Measurements from ENCODE around the gene KCTD5.
"Not testable (repeated sequence)": the region's sequence is repeated elsewhere in the genome, so short reads cannot be mapped to it uniquely, and the experiment has no call there.

The KCTD5 gene

GRCh38 chr16:2682209-2683021, at the start of gene KCTD5:
KCTD5 (plus strand) TSS chr16:2682523; CDS start chr16:2682549, 26 bp downstream.
- peak; percentile 93 to 97 for DNase-seq (ENCODE audit: low read depth in 1 of 2, low spot score in 1 of 2)
- TF ChIP-seq JUND (IDR thresholded peaks at IDR 0.05; ENCODE audit: low read depth) = no peak
- in situ Hi-C loops (cut with HindIII; ENCODE audit: low pct_unique_long_range_greater_than_20kb, low sequenced_read_pairs) = no loop called here

DNA sequence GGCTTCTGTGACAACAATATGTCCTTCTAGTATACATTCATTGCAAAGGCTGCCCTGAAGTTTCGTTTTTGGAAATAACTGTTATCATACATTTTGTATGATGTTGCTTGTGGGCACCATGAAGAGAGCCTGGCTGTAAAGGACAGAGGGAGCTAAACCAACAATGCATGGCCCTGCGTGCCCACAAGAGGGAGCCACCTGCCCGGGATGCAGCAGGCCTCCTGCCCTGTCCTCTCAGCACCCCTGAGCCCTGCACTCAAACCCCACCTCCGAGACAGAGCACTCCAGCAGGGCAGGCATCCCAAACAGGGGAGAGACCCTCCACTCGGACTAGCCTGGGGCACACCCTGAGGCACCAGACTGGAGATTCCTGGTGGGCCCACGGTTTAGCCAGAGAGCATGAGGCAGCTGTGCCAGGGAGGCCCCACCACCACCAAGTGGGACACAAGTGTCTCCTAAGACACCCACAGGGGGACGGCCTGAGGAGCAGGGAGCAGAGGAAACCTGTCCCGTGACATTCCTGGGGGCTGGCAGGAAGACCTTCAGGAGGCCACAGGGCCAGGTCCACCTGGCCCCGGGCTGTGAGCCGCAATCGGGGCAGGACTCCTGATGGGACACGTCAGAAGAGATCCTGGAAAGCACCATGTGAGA, 43.1 kb upstream of the KCTD5 start:
- in situ Hi-C loops (cut with HindIII; ENCODE audit: low pct_unique_long_range_greater_than_20kb, low sequenced_read_pairs); DNase-seq (ENCODE audit: low read depth in 1 of 2, low spot score in 1 of 2): not testable (repeated sequence)

- in situ Hi-C loops (cut with HindIII; ENCODE audit: low pct_unique_long_range_greater_than_20kb, low sequenced_read_pairs); DNase-seq (ENCODE audit: low read depth in 1 of 2, low spot score in 1 of 2): not testable (repeated sequence)
Observed at GRCh38 chr16:2639722-2640072, 42.6 kb upstream of the KCTD5 start.

DNA sequence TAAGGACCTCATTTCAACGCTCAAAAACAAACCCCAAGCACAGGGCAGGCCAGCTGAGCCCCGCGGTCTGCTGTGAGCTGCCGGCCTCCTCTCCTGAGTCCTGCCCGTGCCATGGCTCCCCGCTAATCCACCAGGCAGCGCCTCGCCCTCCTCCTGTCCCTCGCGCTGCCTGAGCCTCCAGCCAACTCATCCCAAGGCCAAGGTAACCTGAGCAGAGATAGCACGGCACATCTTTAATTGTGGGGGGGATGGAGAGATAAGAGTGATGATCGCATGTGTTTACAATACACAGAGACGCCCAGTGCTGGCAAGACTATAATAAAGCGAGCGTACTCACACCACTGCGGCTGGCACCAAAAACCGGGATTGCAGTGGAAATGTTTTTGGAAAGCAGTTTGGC, 39.8 kb upstream of the KCTD5 start:
- DNase-seq (ENCODE audit: low read depth in 1 of 2, low spot score in 1 of 2); in situ Hi-C loops (cut with HindIII; ENCODE audit: low pct_unique_long_range_greater_than_20kb, low sequenced_read_pairs): not testable (repeated sequence)

- in situ Hi-C loops (cut with HindIII; ENCODE audit: low pct_unique_long_range_greater_than_20kb, low sequenced_read_pairs); DNase-seq (ENCODE audit: low read depth in 1 of 2, low spot score in 1 of 2): not testable (repeated sequence)
Observed at GRCh38 chr16:2644754-2645453, 37.4 kb upstream of the KCTD5 start.

DNA sequence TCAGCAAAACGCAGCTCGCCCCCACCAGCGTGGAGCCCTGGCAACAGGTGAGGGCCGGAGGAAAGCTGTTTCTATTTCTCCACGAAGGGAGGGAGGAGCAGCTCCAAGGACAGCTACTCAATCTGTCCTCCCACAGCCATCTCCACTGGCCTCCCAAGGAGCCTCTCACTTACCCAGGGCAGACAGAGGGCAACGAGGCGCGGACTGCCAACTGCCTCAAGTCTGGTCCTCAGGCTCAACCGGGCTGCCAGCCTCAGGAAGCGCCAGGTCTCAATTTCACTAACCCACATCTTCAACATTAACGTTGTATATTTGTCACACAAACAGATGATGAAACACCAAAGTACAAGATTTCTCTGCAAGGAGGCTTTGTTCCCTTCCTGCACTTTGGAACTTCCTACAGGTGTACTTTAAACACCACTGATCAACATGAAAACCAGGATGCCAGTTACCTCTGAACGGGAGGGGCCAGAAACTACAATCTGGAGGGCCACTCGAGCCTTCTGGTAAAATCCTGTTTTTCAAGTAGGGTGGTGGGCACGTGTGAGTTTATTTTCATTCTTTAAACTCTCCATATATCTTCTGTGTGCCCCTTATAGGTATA, 31.0 kb upstream of the KCTD5 start:
- DNase-seq (ENCODE audit: low read depth in 1 of 2, low spot score in 1 of 2); in situ Hi-C loops (cut with HindIII; ENCODE audit: low pct_unique_long_range_greater_than_20kb, low sequenced_read_pairs): not testable (repeated sequence)

DNA sequence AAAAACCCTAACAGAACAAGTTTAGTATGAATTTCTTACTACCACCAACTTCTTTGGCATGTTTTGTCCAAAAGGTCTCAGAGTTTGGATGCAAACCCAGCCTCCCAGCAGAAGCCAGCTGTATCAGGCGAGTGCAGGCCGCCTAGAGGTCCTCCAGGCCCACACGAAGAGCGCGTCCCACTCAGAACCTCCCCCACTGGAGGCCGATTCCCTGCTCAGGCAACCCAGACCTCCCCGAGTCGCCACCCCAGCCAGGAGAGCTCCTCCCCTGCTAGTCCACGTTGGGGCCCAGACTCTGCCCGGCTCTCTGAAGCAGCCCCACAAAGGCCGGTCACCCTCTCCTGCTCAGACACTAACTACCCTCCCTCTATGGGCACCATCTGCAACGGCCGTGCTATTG, 28.4 kb upstream of the KCTD5 start:
- DNase-seq (ENCODE audit: low read depth in 1 of 2, low spot score in 1 of 2); in situ Hi-C loops (cut with HindIII; ENCODE audit: low pct_unique_long_range_greater_than_20kb, low sequenced_read_pairs): not testable (repeated sequence)

DNA sequence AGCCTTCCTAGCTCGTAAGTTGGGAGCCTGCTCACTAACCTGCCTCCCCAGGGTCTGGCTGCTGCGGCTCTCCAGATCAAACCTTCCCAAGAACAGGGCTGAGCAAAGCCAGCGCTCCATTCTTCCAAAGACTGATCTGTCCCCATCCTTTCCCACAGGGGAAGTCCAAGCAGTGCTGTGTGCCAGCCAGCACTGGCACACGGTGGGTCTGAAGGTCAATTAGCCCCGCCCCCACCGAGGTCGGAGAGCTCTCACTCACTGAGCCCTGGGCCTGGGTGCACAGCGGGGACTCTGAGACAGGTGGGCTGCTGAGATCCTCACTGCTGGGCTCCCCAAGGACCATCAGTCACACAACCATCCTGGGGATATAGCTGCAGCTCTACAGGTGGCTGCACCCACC, 27.4 kb upstream of the KCTD5 start:
- in situ Hi-C loops (cut with HindIII; ENCODE audit: low pct_unique_long_range_greater_than_20kb, low sequenced_read_pairs) = not testable (repeated sequence)

GRCh38 chr16:2656985-2657384, 25.3 kb upstream of the KCTD5 start:
- no peak for TF ChIP-seq JUND (IDR thresholded peaks at IDR 0.05; ENCODE audit: low read depth)
- in situ Hi-C loops (cut with HindIII; ENCODE audit: low pct_unique_long_range_greater_than_20kb, low sequenced_read_pairs) = no loop called here
- no peak for DNase-seq (ENCODE audit: low read depth in 1 of 2, low spot score in 1 of 2)

More for the DNA sequence above, 27.4 kb upstream of the KCTD5 start:
- DNase-seq (ENCODE audit: low read depth in 1 of 2, low spot score in 1 of 2) = not testable (repeated sequence)

DNA sequence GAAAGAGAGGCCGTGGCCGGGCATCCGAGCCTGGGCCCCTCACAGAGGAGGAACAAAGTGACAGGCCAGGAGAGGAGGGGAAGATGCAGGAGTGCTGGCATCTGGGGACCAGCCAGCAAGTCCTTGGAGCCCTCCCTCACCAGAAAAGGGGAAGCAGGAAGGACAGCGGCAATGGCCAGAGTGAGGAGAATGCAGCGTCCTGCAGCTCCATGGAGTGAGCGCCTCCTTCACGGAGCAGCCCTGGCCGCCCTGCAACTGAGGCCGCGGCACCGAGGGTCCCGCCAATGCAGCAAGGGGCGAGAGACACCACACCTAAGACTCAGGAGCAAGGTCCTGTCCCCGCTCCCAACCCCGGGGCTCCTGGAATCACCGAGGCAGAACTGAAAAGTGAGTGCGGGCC, 24.5 kb upstream of the KCTD5 start:
- DNase-seq (ENCODE audit: low read depth in 1 of 2, low spot score in 1 of 2); in situ Hi-C loops (cut with HindIII; ENCODE audit: low pct_unique_long_range_greater_than_20kb, low sequenced_read_pairs): not testable (repeated sequence)

DNA sequence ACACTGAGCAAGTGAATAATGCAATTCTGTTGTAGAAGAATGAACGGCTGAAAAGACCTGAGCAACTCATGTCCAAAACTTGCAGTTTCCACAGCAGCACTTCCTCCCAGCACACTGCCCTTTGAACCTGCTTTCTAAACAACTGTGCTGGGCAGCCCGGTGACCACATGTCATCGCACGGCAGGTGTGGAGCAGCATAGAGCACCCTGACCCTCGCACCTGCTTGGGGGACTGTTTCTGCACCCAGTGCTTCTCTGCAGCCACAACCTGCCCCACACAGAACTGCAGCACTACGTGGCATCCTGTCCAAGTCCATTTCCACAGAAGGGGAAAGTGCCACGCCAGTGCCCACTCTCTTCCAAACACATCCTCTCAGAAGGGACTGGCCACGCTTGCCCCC, 22.8 kb upstream of the KCTD5 start:
- in situ Hi-C loops (cut with HindIII; ENCODE audit: low pct_unique_long_range_greater_than_20kb, low sequenced_read_pairs); DNase-seq (ENCODE audit: low read depth in 1 of 2, low spot score in 1 of 2): not testable (repeated sequence)

DNA sequence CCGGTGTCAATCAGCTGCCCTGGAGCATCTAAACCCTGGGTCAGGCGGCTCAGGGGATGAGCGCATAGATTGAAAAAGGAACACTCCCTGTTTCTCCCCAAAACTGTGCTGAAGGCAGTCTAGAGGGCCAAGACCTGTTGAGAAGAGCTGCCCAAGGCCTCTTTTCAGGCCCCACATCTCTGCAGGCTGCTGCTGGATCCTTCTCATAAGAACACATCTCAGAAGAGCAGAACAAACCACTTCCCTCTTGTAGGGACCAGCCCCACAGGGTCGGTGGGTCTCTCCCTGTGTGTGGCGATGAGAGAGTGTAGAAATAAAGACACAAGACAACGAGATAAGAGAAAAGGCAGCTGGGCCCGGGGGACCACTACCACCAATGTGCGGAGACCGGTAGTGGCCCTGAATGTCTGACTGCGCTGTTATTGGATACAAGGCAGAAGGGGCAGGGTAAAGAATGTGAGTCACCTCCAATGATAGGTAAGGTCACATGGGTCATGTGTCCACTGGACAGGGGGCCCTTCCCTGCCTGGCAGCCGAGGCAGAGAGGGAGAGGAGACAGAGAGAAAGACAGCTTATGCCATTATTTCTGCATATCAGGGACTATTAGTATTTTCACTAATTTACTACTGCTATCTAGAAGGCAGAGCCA, 22.2 kb upstream of the KCTD5 start:
- in situ Hi-C loops (cut with HindIII; ENCODE audit: low pct_unique_long_range_greater_than_20kb, low sequenced_read_pairs); DNase-seq (ENCODE audit: low read depth in 1 of 2, low spot score in 1 of 2): not testable (repeated sequence)

GRCh38 chr16:2660755-2661373, 21.5 kb upstream of the KCTD5 start:
- in situ Hi-C loops (cut with HindIII; ENCODE audit: low pct_unique_long_range_greater_than_20kb, low sequenced_read_pairs) = not testable (repeated sequence)
- DNase-seq (ENCODE audit: low read depth in 1 of 2, low spot score in 1 of 2) = peak in 1 of 2 experiments; percentile 34

Data from T47D (cell line).